HG03135 (cell line): ENCODE results near the gene ABCC4.

Experiments used
- ATAC-seq: cut with Tn5 transposase; IDR thresholded peaks from one replicate; pipeline ENCODE4 v1.9.1; 2021; ENCODE audit warnings: mild to moderate bottlenecking, moderate library complexity; ENCODE audit not compliant: unreplicated experiment

The ABCC4 gene

DNA sequence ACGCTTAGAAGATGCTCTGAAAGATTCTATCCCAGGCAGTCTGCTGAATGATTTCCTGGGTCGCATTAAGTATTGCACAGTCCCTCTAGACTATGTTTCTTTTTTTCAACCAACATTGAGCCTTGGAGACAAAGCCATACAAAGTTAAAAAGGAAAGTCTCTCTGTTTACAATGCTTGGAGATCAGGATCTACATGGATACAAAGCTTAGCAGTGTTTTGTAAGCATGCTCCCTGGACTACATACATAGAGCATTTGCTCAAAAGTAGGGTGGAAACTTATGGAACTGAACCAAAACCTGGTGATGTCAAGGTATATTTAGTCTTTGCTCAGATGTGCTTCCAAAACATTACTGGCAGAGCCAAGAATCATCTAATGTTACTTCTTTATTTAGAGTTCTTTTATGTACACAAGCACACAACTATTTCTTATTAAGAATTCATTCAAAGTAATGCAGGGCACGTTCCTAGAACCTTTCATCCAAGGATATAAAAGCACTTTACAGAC lies 241.2 kb downstream of the ABCC4 start:
- no peak for ATAC-seq

DNA sequence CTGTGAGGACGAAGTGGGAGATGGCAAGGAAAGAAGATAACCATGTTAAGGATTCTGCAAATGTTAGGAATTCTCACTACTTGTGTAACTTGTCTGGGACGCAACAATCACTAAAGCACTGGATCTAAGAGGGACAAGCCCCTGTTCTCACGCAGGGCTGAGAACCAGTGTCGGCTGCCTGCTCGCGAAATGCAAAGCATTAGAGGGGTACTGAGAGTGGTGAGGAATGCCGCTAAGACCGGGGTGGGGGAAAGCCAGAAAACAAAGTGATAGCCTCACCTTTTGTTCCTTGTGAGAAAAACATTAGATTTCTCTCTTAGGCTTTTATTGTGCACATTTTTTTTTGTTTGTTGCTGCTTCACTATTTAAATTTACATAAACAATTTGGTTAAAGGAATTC lies 241.9 kb downstream of the ABCC4 start:
- ATAC-seq = no peak

DNA sequence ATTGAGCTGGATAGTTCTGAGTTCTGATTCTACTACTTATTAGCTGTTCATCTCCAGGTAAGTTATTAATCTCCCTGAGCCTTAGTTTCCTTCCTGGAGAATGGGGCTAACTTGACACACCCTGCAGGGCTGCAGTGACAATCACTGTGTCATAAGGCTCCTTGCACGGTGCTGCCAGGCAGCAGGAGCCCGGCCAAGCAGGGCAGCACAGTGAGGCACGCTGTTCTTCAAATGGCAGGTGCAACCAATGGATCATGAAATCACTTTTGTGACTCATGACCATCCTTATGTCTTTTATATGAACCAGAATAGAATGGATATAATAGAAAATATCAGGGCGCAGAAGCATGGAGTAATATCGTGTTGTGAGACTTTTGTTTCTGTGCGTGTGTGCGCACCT lies 242.6 kb downstream of the ABCC4 start:
- ATAC-seq = no peak

DNA sequence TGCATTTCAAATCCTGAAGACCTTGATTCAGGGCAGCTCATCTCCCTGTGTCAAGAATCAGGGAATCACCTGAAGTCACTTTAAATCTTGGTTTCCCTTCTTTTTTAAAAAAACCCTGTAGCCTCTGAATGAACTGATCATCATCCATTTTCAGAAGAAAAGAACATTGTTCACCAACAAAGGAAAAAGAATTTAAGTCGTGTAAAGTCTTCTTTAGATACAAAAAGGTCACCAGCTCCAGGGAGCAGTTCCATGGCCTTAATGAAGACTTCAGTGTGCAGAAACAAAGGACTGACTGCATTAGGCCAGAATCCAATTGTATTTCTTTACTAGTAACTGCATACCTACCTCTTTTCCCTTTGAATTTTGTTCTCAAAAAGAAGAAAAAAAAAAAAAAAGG lies 245.0 kb downstream of the ABCC4 start:
- no peak for ATAC-seq

DNA sequence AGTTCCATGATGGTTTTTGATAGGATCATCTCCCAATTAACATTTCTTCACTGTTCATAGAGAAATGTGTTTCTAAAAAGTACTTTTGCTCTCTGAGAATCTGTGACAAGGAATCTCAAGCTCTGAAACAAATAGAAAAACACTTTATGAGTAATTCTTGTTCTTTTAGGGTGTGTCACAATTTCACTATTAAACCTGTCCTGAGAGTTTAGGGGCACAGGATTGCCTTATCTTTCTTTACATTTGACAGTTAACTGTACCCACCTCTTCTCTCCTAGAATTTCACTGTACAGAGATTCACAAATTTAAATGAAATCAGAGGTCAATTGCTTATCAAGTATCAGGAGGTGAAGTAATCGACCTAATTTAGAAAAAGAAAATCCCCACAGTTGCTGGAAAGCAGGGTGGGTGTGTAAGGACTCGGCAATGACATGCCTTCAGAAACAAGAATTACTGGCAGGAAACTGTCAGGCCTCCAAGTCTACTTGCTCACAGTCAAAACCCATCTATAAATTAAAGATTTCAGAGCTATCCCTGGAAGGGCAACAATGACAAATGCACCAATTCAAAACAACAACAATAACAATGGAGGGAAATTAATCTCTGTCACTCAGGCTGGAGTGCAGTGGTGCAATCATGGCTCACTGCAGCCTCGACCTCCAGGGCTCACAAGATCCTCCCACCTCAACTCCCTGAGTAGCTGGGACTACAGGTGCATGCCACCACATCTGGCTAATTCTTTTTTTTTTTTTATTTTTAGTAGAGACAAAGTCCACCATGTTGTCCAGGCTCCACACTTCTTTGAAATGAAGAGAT lies 250.2 kb downstream of the ABCC4 start:
- no peak for ATAC-seq

DNA sequence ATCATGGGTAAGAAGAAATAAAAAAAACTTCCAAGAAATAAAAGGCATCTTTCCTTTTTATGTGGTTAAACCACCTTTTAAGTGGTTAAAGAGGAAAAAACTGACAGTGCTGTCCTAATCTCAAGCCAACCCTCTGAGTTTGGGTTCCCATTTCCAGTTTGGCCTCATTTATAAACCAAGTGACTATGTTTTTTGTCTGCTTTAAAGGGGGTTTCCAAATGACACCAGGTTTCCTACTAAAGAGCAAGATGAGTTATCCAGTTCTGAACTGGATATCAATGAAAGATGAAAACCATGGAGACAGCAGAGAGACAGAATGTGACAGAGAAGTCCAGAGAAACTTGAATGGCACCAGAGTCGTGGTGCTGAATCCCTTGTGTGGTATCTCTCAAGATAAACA lies 251.5 kb downstream of the ABCC4 start:
- ATAC-seq = no peak

DNA sequence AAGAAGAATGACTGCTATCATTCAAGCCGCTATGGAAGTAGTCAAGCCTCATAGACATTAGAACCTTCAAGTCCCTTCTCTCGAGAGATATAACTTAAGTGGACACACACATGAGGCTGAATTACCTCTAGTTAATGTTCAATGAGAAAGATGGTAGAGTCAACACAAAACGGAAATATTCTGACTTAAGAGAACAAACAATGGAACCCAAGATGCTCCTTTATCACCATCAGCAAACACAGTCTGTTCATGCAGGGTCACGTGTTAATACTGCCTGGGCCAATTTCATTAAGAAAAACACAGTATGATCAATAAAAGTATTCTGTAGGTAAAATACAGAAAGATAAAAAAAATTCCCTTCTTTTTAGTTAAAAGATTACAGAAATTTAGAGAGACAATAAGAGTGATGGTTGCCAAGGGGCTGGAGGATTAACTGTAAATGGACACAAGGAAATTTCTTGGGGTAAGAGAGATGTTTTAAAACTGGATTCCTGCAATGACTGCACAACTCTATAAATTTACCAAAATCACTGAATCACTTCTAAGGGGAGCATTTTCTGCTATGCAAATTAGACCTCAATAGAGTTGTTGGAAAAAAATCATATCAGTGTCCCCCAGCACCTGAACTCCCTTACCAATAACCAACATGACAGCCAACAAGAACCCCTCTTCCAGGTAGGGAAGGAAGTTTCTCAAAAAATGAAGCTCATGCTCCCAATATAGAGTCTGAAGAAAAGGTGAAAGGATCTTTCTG lies 256.6 kb downstream of the ABCC4 start:
- no peak for ATAC-seq

DNA sequence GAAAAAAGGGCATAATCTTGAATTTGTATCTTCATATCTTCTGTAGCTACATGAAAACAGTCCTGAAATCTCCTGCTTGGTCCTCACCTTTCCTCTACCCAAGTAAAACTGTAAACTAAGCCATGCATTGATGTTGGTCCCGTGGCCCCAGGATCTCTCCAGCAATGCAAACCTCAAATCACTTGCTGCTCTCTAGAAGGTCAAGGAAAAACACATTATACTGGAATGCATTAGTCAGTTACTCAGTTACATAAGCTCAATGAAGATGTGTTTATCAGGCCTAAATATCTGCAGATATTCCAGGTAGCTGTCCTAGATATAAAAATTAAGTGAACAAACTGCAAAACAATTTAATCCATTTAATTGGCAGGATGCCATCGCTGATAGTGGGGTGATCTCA lies 261.8 kb downstream of the ABCC4 start:
- no peak for ATAC-seq

DNA sequence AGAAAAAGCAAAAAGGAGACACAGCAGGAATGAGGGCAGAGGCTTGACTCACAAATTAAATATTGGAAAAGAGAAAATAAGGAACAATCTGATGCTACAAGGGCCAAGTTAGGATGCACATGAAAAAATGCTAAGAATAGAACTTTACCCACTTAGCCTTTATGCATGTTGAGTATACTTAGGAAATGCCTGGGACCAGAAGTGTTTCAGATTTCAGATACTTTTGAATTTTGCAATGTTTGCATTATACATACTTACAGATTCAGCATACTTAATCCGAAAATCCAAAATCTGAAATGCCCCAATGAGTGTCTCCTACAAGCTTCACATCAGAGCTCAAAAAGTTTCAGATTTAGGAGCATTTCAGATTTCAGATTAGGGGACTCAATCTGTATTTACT lies 262.3 kb downstream of the ABCC4 start:
- no peak for ATAC-seq

DNA sequence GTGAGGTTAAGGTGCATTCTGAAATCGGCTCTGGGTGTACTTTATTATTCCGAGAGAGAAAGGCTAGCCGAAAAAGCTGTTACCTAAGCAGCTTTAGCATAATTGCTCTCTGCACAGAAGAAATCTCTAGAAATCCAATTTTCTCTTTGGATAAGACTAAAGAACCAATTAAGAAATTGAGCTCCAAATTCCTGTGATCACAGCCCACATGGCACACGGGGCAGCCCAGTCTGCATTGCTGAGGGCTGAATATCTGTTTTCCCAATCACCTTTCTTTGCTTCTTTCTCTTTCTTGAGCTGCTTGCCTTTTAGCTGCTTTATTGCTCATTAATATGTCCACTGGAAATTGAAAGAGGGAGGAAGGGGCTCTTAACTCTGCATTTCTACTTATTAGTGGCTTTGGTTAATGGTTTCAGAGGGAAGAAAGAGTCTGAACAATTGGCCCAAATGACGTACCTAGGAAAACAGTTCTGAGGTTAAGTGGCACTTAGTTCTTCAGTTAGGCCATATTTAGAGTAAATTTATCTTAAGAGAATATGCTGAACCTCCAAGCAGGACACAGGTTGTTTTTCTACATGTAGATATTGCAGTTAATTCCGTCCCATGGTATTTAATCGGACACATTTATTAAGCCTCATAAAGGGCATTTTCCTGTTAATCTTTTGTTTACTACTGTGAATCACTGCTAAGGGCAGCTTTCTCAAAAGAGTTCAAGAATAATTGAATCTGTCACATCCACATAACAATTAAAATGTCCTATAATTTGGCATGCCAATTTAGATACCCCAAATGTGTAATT lies 265.7 kb downstream of the ABCC4 start:
- ATAC-seq = no peak

DNA sequence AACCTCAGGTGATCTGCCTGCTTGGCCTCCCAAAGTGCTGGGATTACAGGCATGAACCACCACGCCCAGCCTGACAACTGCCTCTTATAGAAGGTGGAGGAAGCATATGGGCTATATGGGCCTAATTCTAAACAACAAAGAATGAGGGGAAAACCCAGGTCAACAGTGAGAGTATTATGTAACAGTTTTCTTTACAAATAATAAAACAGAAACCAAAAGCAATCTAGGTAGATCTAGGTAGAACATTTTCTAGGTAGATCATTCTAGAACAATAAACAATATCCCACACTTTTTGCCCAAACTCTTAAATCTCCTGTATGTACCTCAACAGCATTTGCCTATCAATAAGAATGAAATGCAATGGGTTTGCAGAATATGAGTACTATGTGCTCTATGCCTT lies 267.4 kb downstream of the ABCC4 start:
- ATAC-seq = peak; percentile 54

DNA sequence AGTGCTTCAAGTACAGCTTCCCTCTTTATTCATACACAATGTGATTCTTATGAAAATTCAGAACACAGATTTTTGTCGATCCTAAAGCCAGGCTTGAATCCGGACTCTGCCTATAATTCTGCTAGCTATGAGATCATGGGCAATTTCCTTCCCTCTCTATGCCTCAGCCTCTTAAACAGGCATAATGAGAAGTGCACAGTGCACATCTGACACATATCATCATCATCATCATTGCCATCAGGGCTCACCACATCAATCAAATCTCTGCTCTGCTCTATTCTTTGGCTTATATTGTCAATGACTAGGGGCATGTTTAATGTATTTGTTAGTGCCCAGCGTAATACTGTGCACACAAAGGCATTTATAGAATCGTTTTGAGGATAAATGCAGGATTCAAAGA lies 269.1 kb downstream of the ABCC4 start:
- no peak for ATAC-seq

DNA sequence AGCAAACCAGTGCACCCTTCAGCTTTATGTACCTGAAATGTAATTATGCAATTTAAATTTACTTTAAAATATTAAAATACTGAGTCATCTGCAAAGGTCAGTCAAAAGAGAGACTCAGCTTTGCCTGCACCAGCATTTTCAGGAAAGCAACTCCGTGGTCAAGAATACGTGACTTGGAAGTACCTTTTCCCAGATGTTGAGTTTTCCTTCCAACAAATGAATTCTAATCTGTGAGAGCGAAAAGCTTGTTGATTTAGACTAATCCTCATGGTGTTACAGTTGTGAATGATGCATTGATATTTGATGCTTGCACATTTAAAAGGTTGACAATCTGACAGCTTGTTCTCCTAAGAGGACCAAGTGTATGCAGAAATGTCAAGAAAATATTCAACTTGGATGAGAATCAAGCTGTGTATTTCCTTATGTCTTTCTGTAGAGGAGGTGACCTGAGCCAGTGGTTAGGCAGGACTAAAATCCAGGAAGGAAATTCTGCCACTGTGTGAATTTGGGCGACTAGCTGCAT lies 270.4 kb downstream of the ABCC4 start:
- no peak for ATAC-seq

DNA sequence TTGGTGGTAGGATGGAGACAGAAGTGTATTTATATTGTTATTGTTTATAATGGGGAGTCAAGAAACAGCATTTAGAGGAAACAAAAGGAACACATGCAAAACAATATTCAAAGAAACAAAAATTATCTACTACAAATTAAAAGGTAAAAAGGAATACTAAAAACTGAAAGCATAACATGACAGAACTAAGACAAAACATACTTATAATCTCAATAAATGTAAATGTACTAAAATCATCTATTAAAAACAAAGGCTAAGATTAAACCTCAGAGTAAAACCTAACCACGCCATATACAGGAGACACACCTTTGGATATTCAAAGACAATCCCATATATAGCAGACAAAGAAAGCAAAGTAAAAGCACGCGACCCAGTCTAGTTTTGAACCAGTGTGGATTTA lies 273.6 kb downstream of the ABCC4 start:
- ATAC-seq = no peak

DNA sequence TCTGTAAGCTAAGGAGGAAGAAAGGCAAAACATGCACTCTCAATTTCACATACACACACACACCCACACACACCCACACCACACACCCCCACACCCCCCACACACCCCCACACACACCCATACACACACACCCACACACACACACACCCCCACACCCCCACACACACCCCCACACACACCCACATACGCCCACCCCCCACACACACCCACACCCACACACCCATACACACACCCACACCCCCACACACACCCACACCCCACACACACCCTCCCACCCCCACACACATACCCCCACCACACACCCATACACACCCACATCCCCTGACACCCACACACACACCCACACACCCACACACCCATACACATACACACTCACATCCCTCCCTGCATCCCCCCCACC lies 276.1 kb downstream of the ABCC4 start:
- ATAC-seq = no peak

DNA sequence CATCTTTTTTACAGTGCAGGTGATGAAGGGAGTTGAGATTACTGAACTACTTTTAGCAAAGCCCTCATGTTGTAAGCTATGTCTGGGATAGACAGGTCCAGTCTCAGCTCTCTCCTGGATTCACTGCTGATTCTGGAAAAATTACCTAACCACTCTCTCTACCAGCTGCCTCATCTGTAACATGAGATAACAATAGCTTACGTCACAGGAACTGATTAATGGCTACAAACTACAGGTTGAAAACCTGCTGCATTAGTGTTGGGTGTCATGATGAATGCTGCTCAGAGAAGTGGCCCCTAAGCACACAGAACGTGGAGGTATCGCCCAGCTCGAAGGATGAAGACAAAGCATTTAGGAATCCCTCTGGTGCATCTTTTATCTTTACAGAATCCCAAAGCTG lies 277.8 kb downstream of the ABCC4 start:
- ATAC-seq = no peak

DNA sequence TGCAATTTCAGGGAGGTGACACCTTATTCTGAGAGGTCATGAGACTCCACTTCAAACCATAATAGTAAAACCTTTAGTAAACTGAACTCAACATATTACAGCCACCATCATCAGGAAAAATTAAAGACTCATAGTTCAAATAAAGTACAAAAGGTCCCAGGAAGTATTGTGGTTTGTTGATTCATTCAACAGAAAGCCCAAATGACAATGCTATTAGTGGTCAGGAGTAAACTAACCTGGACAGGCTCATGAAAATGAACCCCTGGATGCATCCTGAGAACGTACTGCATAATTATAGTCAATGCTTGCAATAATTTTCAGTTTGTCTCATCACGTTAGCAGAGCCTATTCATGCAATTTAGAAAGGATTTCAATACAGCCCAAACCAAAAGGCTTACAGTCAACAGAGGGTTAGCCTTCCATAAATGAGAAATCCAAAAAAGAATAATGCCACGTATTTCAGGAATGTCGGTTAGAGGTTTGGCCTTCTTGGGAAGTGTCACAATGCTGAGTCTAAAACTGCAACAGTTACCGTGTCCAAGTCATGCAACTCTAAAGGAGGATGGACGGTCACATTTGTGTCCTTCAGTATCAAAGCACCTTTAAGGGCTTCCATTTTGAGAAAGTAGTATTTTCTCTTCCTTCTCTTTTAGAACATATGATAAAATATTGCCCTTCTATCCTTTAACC lies 280.8 kb downstream of the ABCC4 start:
- no peak for ATAC-seq

DNA sequence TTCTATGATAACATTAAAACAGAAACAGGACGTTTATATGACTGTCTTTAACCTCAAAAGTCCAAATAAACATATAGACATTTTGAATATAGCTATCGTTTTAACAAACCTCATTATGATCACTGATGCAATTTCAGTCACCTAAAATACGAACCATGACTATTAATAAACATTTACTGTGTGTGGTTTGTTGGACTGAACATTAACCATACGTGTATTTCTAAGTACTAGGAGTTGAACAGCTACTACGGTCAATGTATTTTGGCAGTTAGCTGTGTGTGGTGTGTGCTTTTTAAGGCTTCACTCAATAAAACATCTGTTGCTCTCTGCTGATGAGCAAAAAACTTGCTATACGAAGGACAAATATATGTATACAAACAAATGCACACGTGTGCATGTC lies 281.4 kb downstream of the ABCC4 start:
- no peak for ATAC-seq

DNA sequence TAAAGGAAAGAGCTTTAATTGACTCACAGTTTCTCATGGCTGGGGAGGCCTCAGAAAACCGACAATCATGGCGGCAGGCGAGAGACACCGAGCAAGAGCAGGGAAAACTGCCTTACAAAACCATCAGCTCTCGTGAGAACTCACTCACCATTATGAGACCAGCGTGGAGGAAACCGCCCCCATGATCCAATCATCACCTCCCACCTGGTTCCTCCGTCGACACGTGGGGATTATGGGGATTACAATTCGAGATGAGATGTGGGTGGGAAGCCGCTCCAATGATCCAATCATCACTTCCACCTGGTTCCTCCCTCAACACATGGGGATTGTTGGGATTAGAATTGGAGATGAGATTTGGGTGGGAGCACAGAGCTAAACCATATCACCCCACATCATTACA lies 293.9 kb downstream of the ABCC4 start:
- ATAC-seq = no peak

DNA sequence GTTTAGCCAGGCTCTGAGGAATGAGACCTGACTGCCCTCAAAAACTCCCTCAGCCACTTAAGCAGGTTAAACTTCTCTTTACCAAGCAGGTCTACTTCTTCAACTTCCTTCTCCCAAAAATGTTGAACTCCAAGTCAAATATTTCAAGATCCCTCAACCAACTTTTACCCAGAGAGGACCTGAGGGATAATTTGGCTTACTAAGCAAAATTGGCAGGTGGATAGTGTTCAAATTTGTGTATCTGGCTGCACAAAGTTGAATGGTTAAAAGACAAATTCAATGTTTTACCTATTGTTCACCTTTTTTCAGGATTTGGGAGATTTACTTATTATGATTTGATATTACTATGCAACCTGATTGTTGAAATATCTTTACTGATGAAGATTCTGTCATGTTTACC lies 296.0 kb downstream of the ABCC4 start:
- no peak for ATAC-seq
